ENCODE data around the gene SCARB2.

GRCh38 chr4:76205476-76205875 is 8.1 kb downstream of the SCARB2 start:
- TF ChIP-seq CTCF (conservative IDR thresholded peaks at IDR 0.05; ENCODE audit: low read depth in 2 of 2) (no peak), ZNF114 (CRISPR knock-in tag; IDR thresholded peaks at IDR 0.05) (no peak), EZH2 (IDR thresholded peaks at IDR 0.05; ENCODE audit: low read depth, unreplicated experiment) (no peak), CREB1 (CRISPR knock-in tag; IDR thresholded peaks at IDR 0.05; ENCODE audit: low read depth) (no peak), POLR2AphosphoS5 (IDR thresholded peaks at IDR 0.05; ENCODE audit: low read depth) (no peak)
